Loucy (cell line): Measurements from ENCODE around the gene CYB561A3.

Experiments
- H2AFZ ChIP-seq: fragments of 200-600 bp; sonication (generic); 2 replicates; pipeline ENCODE4 v1.6.0; 2016; ENCODE audit warnings: antibody characterized with exemption, mild to moderate bottlenecking, low read length, moderate library complexity
- H3F3A ChIP-seq: fragments of 200-600 bp; 2 replicates; pipeline ENCODE4 v1.6.0; 2016; ENCODE audit warnings: antibody characterized with exemption, low read depth, mild to moderate bottlenecking
- H3K27me3 ChIP-seq: fragments of 200-600 bp; sonication (generic); 2 replicates; pipeline ENCODE4 v1.6.1; 2014; ENCODE audit warnings: low read length, mild to moderate bottlenecking; ENCODE audit not compliant: insufficient read depth, poor library complexity, severe bottlenecking
- H3K36me3 ChIP-seq: fragments of 200-600 bp; sonication (generic); 2 replicates; pipeline ENCODE4 v1.6.1; 2016; ENCODE audit warnings: low read length; ENCODE audit not compliant: insufficient read depth
- H3K4me1 ChIP-seq: fragments of 200-600 bp; sonication (generic); 2 replicates; pipeline ENCODE4 v1.5.1; 2014; ENCODE audit warnings: low read length, mild to moderate bottlenecking; ENCODE audit not compliant: insufficient read depth, poor library complexity, severe bottlenecking
- H3K4me2 ChIP-seq: fragments of 200-600 bp; sonication (generic); 2 replicates; pipeline ENCODE4 v1.6.0; 2014; ENCODE audit warnings: antibody characterized with exemption, low read length, low read depth, mild to moderate bottlenecking; ENCODE audit not compliant: poor library complexity, severe bottlenecking
- H3K4me3 ChIP-seq: fragments of 200-600 bp; sonication (generic); 2 replicates; pipeline ENCODE4 v1.5.1; 2014; ENCODE audit warnings: low read length, mild to moderate bottlenecking, mixed read lengths; ENCODE audit not compliant: poor library complexity, severe bottlenecking
- H3K79me2 ChIP-seq: fragments of 200-600 bp; sonication (generic); 2 replicates; pipeline ENCODE4 v1.6.1; 2014; ENCODE audit warnings: low read length; ENCODE audit not compliant: insufficient read depth
- H3K9ac ChIP-seq: fragments of 200-600 bp; sonication (generic); 2 replicates; pipeline ENCODE4 v1.6.0; 2014; ENCODE audit warnings: mild to moderate bottlenecking, low read depth, low read length, moderate library complexity; ENCODE audit not compliant: poor library complexity, severe bottlenecking
- H3K9me2 ChIP-seq: fragments of 200-600 bp; sonication (generic); replicated peaks from 2 replicates; pipeline ENCODE4 v1.6.1; 2016; ENCODE audit warnings: low read depth, low read length, mixed read lengths
- H3K9me3 ChIP-seq: fragments of 200-600 bp; sonication (generic); 2 replicates; pipeline ENCODE4 v1.6.1; 2014; ENCODE audit warnings: mild to moderate bottlenecking, antibody characterized with exemption, low read length, low read depth; ENCODE audit not compliant: insufficient read depth
- H4K20me1 ChIP-seq: fragments of 200-600 bp; sonication (generic); 2 replicates; pipeline ENCODE4 v1.6.0; 2014; ENCODE audit warnings: antibody characterized with exemption, low read length, mild to moderate bottlenecking; ENCODE audit not compliant: insufficient read depth, poor library complexity, severe bottlenecking
- EZH2phosphoT487 ChIP-seq: fragments of 200-600 bp; IDR thresholded peaks from 2 replicates; pipeline ENCODE4 v1.6.1; 2018; ENCODE audit warnings: antibody characterized with exemption, mild to moderate bottlenecking, moderate library complexity, borderline replicate concordance
- TF ChIP-seq, protein P1 (sequence below): fragments of 200-600 bp; sonication (generic); conservative IDR thresholded peaks from 2 replicates; pipeline ENCODE4 v1.5.1; 2014; ENCODE audit warnings: mild to moderate bottlenecking, antibody characterized with exemption, low read length

The CYB561A3 gene

DNA sequence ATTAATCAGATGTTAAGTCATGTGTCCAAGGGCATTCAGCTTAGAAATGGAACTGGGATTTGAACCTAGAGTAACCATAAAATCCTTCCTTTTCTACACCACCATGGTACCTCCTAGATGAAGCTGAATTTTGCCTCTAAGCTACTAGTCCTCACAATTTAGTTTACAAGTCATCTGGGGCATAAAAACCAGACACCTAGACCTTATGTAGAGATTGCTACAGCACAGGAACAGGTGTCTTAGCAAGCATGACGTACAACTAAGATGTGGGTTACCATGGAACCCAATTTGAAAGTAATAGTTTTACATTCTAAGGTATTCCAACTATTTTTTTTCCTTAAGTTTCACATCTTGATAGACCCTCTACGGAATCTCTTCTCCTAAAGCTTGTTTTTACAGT, 39.9 kb upstream of the CYB561A3 start:
- peaks cover 66% of the 10 kb centered on the region; the same call in 1 of the 2 replicates for H3K36me3 ChIP-seq
- H3K9ac ChIP-seq: no peak overlapping the region
- peaks cover 5% of the 10 kb centered on the region for H4K20me1 ChIP-seq
- H3K4me1 ChIP-seq: no peaks in the 10 kb centered on the region
- no peak for TF ChIP-seq EZH2phosphoT487
- TF ChIP-seq, protein P1, sequence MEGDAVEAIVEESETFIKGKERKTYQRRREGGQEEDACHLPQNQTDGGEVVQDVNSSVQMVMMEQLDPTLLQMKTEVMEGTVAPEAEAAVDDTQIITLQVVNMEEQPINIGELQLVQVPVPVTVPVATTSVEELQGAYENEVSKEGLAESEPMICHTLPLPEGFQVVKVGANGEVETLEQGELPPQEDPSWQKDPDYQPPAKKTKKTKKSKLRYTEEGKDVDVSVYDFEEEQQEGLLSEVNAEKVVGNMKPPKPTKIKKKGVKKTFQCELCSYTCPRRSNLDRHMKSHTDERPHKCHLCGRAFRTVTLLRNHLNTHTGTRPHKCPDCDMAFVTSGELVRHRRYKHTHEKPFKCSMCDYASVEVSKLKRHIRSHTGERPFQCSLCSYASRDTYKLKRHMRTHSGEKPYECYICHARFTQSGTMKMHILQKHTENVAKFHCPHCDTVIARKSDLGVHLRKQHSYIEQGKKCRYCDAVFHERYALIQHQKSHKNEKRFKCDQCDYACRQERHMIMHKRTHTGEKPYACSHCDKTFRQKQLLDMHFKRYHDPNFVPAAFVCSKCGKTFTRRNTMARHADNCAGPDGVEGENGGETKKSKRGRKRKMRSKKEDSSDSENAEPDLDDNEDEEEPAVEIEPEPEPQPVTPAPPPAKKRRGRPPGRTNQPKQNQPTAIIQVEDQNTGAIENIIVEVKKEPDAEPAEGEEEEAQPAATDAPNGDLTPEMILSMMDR: no peak
- H3K9me3 ChIP-seq: no peaks in the 10 kb centered on the region
- H3K4me2 ChIP-seq: no peak overlapping the region
- no peaks in the 10 kb centered on the region for H3K79me2 ChIP-seq
- H3F3A ChIP-seq: peaks cover 3% of the 10 kb centered on the region; the same call in 1 of the 2 replicates
- no peak overlapping the region for H3K4me3 ChIP-seq
- no peaks in the 10 kb centered on the region for H3K27me3 ChIP-seq
- no peak overlapping the region for H2AFZ ChIP-seq
- no peaks in the 10 kb centered on the region for H3K9me2 ChIP-seq

DNA sequence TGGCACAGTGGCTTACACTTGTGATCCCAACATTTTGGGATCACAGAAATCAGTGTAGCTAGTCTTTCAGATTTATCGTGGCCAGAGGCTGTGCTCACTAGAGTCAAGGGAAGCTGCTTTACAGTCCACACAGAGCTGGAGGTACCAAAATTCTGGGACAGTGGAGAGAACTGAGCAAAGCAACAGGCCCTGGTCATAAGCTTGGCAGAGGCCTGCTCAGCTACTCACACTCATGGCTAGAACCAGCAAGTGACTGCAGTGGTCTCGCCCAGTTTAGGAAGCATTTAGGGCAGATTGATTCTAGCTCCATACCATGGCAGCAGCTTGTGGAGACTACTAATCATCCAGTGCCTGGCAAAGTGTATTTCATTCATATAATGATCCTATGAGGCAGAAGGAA, 39.5 kb upstream of the CYB561A3 start:
- Histone ChIP-seq H3K4me1 (no peaks in the 10 kb centered on the region), H3K36me3 (peaks cover 62% of the 10 kb centered on the region; the same call in 1 of the 2 replicates)

DNA sequence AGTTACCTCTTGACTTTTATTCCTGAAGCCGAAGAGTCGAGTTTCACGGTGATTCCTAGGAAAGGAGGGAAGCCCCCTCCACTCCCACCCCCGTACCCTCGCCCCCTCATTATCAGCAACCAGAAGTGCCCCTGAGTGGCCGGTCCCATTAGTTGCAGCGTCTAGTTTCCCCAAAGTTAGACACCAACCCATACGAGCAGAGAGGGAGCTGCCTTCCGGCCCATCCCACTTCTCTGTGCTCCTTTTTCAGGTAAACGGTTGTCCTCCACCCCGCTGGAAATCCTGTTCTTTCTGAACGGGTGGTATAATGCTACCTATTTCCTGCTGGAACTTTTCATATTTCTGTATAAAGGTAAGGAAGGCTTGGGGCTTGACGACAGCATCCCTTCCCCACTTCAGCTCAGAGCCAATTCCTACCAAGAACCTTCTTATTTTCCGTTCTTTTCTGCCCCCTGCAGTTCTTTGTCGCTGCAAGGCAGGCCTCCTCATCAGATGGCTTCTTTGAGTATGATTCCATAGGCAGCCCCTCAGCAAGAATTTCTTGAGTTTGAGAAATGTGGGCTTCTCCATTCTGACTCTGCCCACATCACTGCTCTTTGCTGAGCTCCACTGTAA, 31.4 kb upstream of the CYB561A3 start:
- peak overlapping the region; percentile 99 for H2AFZ ChIP-seq
- peak overlapping the region; percentile 87 for H3K9ac ChIP-seq

More for the DNA sequence above, 39.5 kb upstream of the CYB561A3 start:
- H3K9me3 ChIP-seq: no peaks in the 10 kb centered on the region
- H3K9me2 ChIP-seq: no peaks in the 10 kb centered on the region
- no peak overlapping the region for H3K4me2 ChIP-seq
- no peaks in the 10 kb centered on the region for H3K79me2 ChIP-seq
- H4K20me1 ChIP-seq: peaks cover 3% of the 10 kb centered on the region
- peaks cover 3% of the 10 kb centered on the region; the same call in 1 of the 2 replicates for H3F3A ChIP-seq
- H3K27me3 ChIP-seq: no peaks in the 10 kb centered on the region
- H3K4me3 ChIP-seq: no peak overlapping the region
- TF ChIP-seq, protein P1: no peak
- TF ChIP-seq EZH2phosphoT487: no peak
- H3K9ac ChIP-seq: no peak overlapping the region
- H2AFZ ChIP-seq: no peak overlapping the region

More for the DNA sequence above, 31.4 kb upstream of the CYB561A3 start:
- H3K79me2 ChIP-seq: peaks cover 21% of the 10 kb centered on the region
- no peaks in the 10 kb centered on the region for H3K27me3 ChIP-seq
- TF ChIP-seq, protein P1: peak; percentile 53
- TF ChIP-seq EZH2phosphoT487: no peak
- no peaks in the 10 kb centered on the region for H3K9me3 ChIP-seq
- H3K9me2 ChIP-seq: no peaks in the 10 kb centered on the region
- H3K36me3 ChIP-seq: peaks cover under 1% of the 10 kb centered on the region; the same call in 1 of the 2 replicates
- H4K20me1 ChIP-seq: no peaks in the 10 kb centered on the region
- peaks cover 12% of the 10 kb centered on the region for H3K4me1 ChIP-seq
- no peaks in the 10 kb centered on the region for H3F3A ChIP-seq
- H3K4me2 ChIP-seq: peak overlapping the region; percentile 85
- peak overlapping the region; percentile 99 for H3K4me3 ChIP-seq
